ENCODE results near the gene DNAH17. TPM values are rescaled to one million over a fixed set of nuclear protein-coding genes. Genes with fewer than 3 reads are reported as not detected.

The DNAH17 gene
- total RNA-seq, 1 experiment from 2014 or later, result 0.13 TPM

DNA sequence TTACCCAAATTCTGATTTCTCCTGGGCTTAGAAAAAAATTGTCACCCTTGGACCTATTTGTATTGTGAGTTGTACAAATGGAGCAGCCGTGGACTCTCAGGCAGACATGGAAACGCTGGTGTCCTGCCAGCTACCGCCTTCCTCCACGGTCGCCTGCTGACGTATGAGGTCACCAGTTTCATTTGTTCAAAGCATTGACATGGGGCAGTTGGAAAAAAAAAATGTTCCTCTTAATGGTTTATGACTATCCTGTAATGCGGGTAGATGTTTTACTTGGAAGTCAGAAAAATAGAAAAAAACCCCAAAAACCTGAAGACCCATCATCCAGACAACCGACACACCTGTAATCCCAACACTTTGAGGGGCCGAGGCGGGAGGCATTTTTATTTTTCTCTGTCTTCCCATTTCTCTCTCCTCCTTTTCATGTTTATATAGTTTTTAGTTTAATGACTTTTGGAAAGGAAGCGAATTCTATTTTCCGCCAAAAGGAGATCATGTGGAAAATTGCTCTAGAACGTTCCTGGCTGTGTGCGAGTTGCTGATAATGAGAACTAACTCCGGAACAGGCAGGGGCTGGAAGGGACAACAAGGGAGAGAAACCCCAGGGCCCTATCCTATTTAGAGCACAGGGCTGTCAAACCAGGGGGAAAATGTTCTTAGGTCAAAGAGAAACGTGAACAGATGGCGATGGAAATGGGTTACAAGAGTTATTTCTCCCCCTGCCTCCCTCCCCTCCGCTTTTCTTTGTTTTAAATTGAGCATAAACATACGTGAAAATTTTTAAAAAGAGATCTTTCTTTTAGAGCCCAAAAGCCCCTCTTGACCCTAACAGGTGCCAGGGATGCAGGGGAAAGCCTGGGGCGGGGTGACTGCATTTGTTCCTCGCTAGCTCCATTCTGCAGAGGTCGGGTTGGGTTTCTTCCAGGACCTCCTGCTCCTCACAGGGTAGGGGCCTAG, 13.7 kb downstream of the DNAH17 start:
- TF ChIP-seq, protein P1, sequence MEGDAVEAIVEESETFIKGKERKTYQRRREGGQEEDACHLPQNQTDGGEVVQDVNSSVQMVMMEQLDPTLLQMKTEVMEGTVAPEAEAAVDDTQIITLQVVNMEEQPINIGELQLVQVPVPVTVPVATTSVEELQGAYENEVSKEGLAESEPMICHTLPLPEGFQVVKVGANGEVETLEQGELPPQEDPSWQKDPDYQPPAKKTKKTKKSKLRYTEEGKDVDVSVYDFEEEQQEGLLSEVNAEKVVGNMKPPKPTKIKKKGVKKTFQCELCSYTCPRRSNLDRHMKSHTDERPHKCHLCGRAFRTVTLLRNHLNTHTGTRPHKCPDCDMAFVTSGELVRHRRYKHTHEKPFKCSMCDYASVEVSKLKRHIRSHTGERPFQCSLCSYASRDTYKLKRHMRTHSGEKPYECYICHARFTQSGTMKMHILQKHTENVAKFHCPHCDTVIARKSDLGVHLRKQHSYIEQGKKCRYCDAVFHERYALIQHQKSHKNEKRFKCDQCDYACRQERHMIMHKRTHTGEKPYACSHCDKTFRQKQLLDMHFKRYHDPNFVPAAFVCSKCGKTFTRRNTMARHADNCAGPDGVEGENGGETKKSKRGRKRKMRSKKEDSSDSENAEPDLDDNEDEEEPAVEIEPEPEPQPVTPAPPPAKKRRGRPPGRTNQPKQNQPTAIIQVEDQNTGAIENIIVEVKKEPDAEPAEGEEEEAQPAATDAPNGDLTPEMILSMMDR (conservative IDR thresholded peaks at IDR 0.05), result no peak
- no peak for DNase-seq
- Mint-ChIP-seq H3K36me3 (ENCODE audit: insufficient read depth in 1 of 3, low read depth in 3 of 3) (no peaks in the 10 kb centered on the region), H3K9me3 (no peaks in the 10 kb centered on the region), H3K27ac (no peak overlapping the region), H3K4me1 (no peaks in the 10 kb centered on the region), H3K27me3 (ENCODE audit: low read depth) (peaks cover 21% of the 10 kb centered on the region), H3K4me3 (no peak overlapping the region)
- Histone ChIP-seq H3K4ac (ENCODE audit: low read depth, low read length) (no peak overlapping the region), H4K8ac (replicated peaks; ENCODE audit: insufficient read length, low read depth, low read length) (no peak overlapping the region), H4K91ac (ENCODE audit: insufficient read length, low read depth, low read length) (no peak overlapping the region), H3K56ac (ENCODE audit: insufficient read length, low read depth, low read length) (no peak overlapping the region), H3K14ac (ENCODE audit: insufficient read depth, low read length) (no peak overlapping the region), H4K20me1 (ENCODE audit: control insufficient read depth, insufficient read depth, insufficient read length) (no peaks in the 10 kb centered on the region), H3K27me3 (ENCODE audit: insufficient read depth, low read length) (no peaks in the 10 kb centered on the region), H3K27ac (ENCODE audit: insufficient read length, low read depth, low read length) (no peak overlapping the region), H3K79me1 (ENCODE audit: insufficient read depth, low read depth, low read length, poor library complexity, severe bottlenecking) (no peaks in the 10 kb centered on the region), H3K4me2 (ENCODE audit: insufficient read depth, insufficient read length, low read length) (no peak overlapping the region), H3K9ac (ENCODE audit: extremely low read depth, insufficient read length, low read length) (no peak overlapping the region), H2BK5ac (ENCODE audit: insufficient read length, low read length) (no peak overlapping the region), H2BK120ac (ENCODE audit: low read depth, low read length, poor library complexity, severe bottlenecking) (no peak overlapping the region), H3K4me1 (ENCODE audit: insufficient read depth, low read length) (no peaks in the 10 kb centered on the region), H3T11ph (ENCODE audit: low read length) (no peak overlapping the region), H3K9me3 (ENCODE audit: control insufficient read depth, low read depth, low read length) (no peaks in the 10 kb centered on the region), H3K18ac (ENCODE audit: insufficient read length, low read depth, low read length) (no peak overlapping the region), H2BK20ac (ENCODE audit: low read depth, low read length, poor library complexity, severe bottlenecking) (no peak overlapping the region), H2BK12ac (ENCODE audit: insufficient read length, low read depth, low read length) (no peak overlapping the region), H3K23me2 (ENCODE audit: insufficient read length, low read depth, low read length, poor library complexity, severe bottlenecking) (no peaks in the 10 kb centered on the region), H2BK15ac (ENCODE audit: low read depth, low read length) (no peak overlapping the region), H3K23ac (ENCODE audit: insufficient read length, low read depth, low read length) (no peak overlapping the region), H2AFZ (ENCODE audit: low read length) (no peak overlapping the region), H3K79me2 (ENCODE audit: insufficient read depth, low read length) (no peaks in the 10 kb centered on the region), H2AK5ac (ENCODE audit: insufficient read length, low read length) (no peak overlapping the region), H4K5ac (ENCODE audit: insufficient read length, low read depth, low read length) (no peak overlapping the region)
- WGBS (ENCODE audit: extremely low coverage, insufficient read length, low lambda C conversion rate), result no CpG with 5 or more reads among the region's 22 CpGs

All from H9 (cell line).